Choroid plexus epithelial cell (primary cell): Measurements from ENCODE around the gene ZBTB7C.

Experiments used
- DNase-seq: peaks from one replicate; pipeline ENCODE4 v3.0.0-alpha.2; 2010; ENCODE audit warnings: low read depth
- H3K4me3 ChIP-seq: 2 replicates; pipeline ENCODE4 v1.5.1; 2011; ENCODE audit warnings: low read depth, mild to moderate bottlenecking, control low read depth, low read length, moderate library complexity
- TF ChIP-seq, protein P1 (sequence below): conservative IDR thresholded peaks from 2 replicates; pipeline ENCODE4 v1.5.1; 2011; ENCODE audit warnings: low read depth, mild to moderate bottlenecking, control low read depth, inconsistent platforms, low read length, moderate library complexity

Gene ZBTB7C

GRCh38 chr18:48090021-48090420 is 319.2 kb downstream of the ZBTB7C start:
- no peak overlapping the region for H3K4me3 ChIP-seq
- DNase-seq = no peak
- TF ChIP-seq, protein P1, sequence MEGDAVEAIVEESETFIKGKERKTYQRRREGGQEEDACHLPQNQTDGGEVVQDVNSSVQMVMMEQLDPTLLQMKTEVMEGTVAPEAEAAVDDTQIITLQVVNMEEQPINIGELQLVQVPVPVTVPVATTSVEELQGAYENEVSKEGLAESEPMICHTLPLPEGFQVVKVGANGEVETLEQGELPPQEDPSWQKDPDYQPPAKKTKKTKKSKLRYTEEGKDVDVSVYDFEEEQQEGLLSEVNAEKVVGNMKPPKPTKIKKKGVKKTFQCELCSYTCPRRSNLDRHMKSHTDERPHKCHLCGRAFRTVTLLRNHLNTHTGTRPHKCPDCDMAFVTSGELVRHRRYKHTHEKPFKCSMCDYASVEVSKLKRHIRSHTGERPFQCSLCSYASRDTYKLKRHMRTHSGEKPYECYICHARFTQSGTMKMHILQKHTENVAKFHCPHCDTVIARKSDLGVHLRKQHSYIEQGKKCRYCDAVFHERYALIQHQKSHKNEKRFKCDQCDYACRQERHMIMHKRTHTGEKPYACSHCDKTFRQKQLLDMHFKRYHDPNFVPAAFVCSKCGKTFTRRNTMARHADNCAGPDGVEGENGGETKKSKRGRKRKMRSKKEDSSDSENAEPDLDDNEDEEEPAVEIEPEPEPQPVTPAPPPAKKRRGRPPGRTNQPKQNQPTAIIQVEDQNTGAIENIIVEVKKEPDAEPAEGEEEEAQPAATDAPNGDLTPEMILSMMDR = no peak

- DNase-seq = no peak
Observed at GRCh38 chr18:48085781-48086487, 323.2 kb downstream of the ZBTB7C start.

DNA sequence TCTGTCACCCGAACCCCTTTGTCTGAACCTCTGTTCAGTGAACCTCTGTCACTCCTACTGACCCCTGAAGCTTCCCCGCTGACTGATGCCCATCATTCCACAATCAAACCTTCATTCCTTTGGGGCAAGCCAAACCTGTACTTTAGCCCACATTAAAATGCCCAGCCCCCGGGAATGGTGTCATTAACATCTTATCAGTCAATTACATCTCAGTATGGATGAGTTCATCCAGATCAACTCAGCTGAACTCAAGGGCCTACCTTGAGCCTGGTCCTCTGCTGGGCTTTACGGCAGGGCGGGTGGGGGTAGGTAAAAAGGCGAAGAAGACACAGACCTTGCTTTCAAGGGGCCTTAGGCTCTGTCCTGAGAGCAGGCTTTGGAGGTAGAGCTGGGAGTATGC is 324.3 kb downstream of the ZBTB7C start:
- no peak for DNase-seq
- TF ChIP-seq, protein P1 = no peak
- H3K4me3 ChIP-seq = no peak overlapping the region

More at GRCh38 chr18:48085781-48086487, 323.2 kb downstream of the ZBTB7C start:
- TF ChIP-seq, protein P1 = no peak
- no peak overlapping the region for H3K4me3 ChIP-seq

- DNase-seq = no peak
- TF ChIP-seq, protein P1 = no peak
- H3K4me3 ChIP-seq = no peak overlapping the region
Observed at GRCh38 chr18:48084041-48084757, 325.0 kb downstream of the ZBTB7C start.

GRCh38 chr18:48080546-48080945 is 328.6 kb downstream of the ZBTB7C start:
- no peak overlapping the region for H3K4me3 ChIP-seq
- TF ChIP-seq, protein P1 = no peak
- DNase-seq = no peak

- DNase-seq = no peak
- no peak overlapping the region for H3K4me3 ChIP-seq
- TF ChIP-seq, protein P1 = no peak
Observed at GRCh38 chr18:48079885-48080284, 329.3 kb downstream of the ZBTB7C start.
